ENCODE data around the gene AGBL1.
"Not testable (repeated sequence)": the region's sequence is repeated elsewhere in the genome, so short reads cannot be mapped to it uniquely, and the experiment has no call there.

Gene AGBL1

DNA sequence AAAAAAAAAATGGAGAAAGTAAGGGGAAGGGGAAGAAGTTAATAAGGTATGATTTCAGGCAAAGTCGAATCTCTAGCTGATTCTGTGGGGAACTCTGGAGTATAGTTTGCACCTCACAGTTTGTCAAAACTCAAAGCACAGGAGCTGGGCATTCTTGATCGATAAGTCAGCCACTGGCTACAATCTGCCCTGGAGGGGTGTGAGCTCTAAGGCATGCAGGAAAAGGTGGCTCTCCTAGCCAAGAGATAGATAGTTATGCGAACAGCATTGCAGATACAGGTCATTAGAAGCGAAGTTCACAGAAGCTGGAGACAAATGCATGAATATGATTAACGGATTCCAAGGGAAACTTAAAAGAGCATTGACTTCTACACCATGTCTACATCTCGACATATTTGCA lies 952.6 kb downstream of the AGBL1 start:
- DNase-seq, result no peak

GRCh38 chr15:87033056-87033455 lies 953.4 kb downstream of the AGBL1 start:
- DNase-seq, result peak; percentile 0

- no peak for DNase-seq
Measured at GRCh38 chr15:87034886-87035285, 955.2 kb downstream of the AGBL1 start.

DNA sequence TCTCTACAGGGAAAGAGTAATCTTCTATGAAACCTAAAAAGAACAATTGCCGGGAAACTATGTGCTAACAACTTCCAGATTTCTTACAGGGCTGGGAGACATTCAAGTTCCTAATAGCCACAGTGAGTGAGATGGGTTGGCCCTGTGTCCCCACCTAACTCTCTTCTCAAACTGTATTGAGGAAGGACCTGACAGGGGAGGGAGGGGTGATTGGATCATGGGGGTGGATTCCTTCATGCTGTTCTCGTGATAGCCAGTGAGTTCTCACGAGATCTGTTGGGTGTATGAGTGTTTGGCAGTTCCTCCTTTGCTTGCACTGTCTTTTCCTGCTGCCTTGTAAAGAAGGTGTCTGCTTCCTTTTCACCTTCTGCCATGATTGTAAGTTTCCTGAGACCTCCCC lies 958.7 kb downstream of the AGBL1 start:
- DNase-seq, result no peak

DNA sequence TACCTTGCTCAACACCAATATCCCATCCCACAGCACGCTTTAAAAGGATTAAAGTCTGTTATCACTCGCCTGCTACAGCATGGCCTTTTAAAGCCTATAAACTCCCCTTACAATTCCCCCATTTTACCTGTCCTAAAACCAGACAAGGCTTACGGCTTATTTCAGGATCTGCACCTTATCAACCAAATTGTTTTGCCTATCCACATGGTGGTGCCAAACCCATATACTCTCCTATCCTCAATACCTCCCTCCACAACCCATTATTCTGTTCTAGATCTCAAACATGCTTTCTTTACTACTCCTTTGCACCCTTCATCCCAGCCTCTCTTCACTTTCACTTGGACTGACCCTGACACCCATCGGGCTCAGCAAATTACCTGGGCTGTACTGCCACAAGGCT lies 962.9 kb downstream of the AGBL1 start:
- not testable (repeated sequence) for DNase-seq

DNA sequence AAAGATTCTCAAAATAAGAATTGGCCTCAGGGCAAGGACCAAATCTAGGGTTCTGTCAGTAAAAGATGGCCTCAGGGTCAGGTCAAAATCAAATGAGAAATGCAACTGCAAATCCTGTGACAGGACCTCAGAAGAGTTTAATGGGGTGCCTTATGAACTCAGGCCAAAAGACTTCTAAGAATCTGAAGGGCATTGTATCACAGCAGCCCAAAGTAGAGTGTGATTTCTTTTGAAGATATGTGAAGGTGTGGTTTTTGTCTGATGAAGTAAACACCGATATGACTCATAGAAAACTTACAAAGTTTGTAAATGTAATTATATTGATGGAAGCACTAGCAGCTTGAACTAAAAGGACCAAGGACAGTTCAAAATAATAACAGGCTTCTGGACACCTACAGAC lies 966.1 kb downstream of the AGBL1 start:
- no peak for DNase-seq

GRCh38 chr15:87047203-87047965 lies 967.7 kb downstream of the AGBL1 start:
- DNase-seq, result no peak

Data from hematopoietic multipotent progenitor cell treated with erythropoietin and hydrocortisone succinate and interleukin-3 and kit ligand, for 4 days (in vitro differentiated cells).